Activated CD8-positive, alpha-beta T cell treated with anti-CD3 and anti-CD28 coated beads for 36 hours (primary cell): ENCODE data around the gene RANBP6. TPM values are rescaled to one million over a fixed set of nuclear protein-coding genes. Genes with fewer than 3 reads are reported as not detected.

ENCODE experiments used
- ATAC-seq: fragments of 200-7000 bp; cut with Tn5 transposase; one replicate; pipeline ENCODE4 v1.10.0; 2021; ENCODE audit warnings: mild to moderate bottlenecking, moderate library complexity
- CTCF ChIA-PET: fragments of 350-600 bp; sonication (Branson Sonifier 250); formaldehyde crosslinking; loops from one replicate; lab custom pipeline; 2021; ENCODE audit warnings: antibody characterized with exemption; lab: Charles Lee
- POLR2A ChIA-PET: fragments of 350-600 bp; sonication (Branson Sonifier 250); formaldehyde crosslinking; loops from one replicate; lab custom pipeline; 2021; ENCODE audit warnings: antibody characterized with exemption; lab: Charles Lee
- DNase-seq: peaks from one replicate; pipeline ENCODE4 v3.0.0-alpha.2; 2020
- H3K27ac Mint-ChIP-seq: one replicate; pipeline ENCODE4 v1.8.0; 2021; ENCODE audit warnings: mild to moderate bottlenecking, mixed read lengths
- H3K27me3 Mint-ChIP-seq: one replicate; pipeline ENCODE4 v1.8.0; 2021; ENCODE audit warnings: mixed read lengths
- H3K36me3 Mint-ChIP-seq: one replicate; pipeline ENCODE4 v1.8.0; 2021; ENCODE audit warnings: low read depth, mixed read lengths
- H3K4me1 Mint-ChIP-seq: one replicate; pipeline ENCODE4 v1.8.0; 2021; ENCODE audit warnings: low read depth, mixed read lengths
- H3K4me3 Mint-ChIP-seq: one replicate; pipeline ENCODE4 v1.8.0; 2021; ENCODE audit warnings: mild to moderate bottlenecking, moderate library complexity, mixed read lengths
- H3K9me3 Mint-ChIP-seq: one replicate; pipeline ENCODE4 v1.8.0; 2021; ENCODE audit warnings: mixed read lengths
- CTCF ChIP-seq: fragments of 200-600 bp; IDR thresholded peaks from one replicate; pipeline ENCODE4 v1.8.0; 2022; ENCODE audit warnings: antibody characterized with exemption, mild to moderate bottlenecking
- intact Hi-C: fragments of 100-400 bp; cut with micrococcal nuclease; formaldehyde crosslinking; loops from one replicate; pipeline ENCODE4 v1.10.0; 2022
- total RNA-seq, 2 experiments: library from RNA; stranded (reverse); gene quantifications; one replicate each; pipeline ENCODE4 v1.2.3, GENCODE V29; 2021

Gene RANBP6
- total RNA-seq, 2 experiments from 2014 or later: 16.2 to 17.1 TPM

- no peak overlapping the region for H3K27ac Mint-ChIP-seq
- CTCF ChIA-PET: interaction anchor here (1.8 kb wide), 1 partner anchor 108 kb away, joined by 5 read pairs; no protein-coding TSS in a partner anchor
- H3K36me3 Mint-ChIP-seq: peaks cover 2% of the 10 kb centered on the region
- intact Hi-C loops: no loop called here
- no peak for TF ChIP-seq CTCF
- DNase-seq: no peak
- H3K9me3 Mint-ChIP-seq: no peaks in the 10 kb centered on the region
- peaks cover 37% of the 10 kb centered on the region for H3K4me1 Mint-ChIP-seq
- POLR2A ChIA-PET: interaction anchor here (1.3 to 1.7 kb wide), 2 partner anchors 14 to 21 kb away, joined by 5 read pairs; partner anchors contain the start of gene RANBP6
- no peaks in the 10 kb centered on the region for H3K27me3 Mint-ChIP-seq
- no peak overlapping the region for H3K4me3 Mint-ChIP-seq
- no peak for ATAC-seq
These were observed 20.9 kb downstream of the RANBP6 start for GRCh38 chr9:5994493-5994892.

- no peak overlapping the region for H3K4me3 Mint-ChIP-seq
- CTCF ChIA-PET: interaction anchor here (1.0 to 2.2 kb wide), 4 partner anchors 11 to 66 kb away, joined by 3 to 6 read pairs (median 5); no protein-coding TSS in a partner anchor
- DNase-seq (no peak), ATAC-seq (no peak)
- no peaks in the 10 kb centered on the region for H3K27me3 Mint-ChIP-seq
- H3K9me3 Mint-ChIP-seq: no peaks in the 10 kb centered on the region
- peaks cover 15% of the 10 kb centered on the region for H3K36me3 Mint-ChIP-seq
- peaks cover 9% of the 10 kb centered on the region for H3K4me1 Mint-ChIP-seq
- H3K27ac Mint-ChIP-seq: no peak overlapping the region
- POLR2A ChIA-PET: no interaction called here
- TF ChIP-seq CTCF: no peak
- intact Hi-C loops: no loop called here
These were observed 27.2 kb downstream of the RANBP6 start for GRCh38 chr9:5988265-5988664.

- CTCF ChIA-PET: interaction anchor here (1.2 kb wide), 1 partner anchor 97 kb away, joined by 3 read pairs; no protein-coding TSS in a partner anchor
- H3K27me3 Mint-ChIP-seq: no peaks in the 10 kb centered on the region
- no peak overlapping the region for H3K4me3 Mint-ChIP-seq
- no peak for DNase-seq
- peaks cover 19% of the 10 kb centered on the region for H3K36me3 Mint-ChIP-seq
- H3K4me1 Mint-ChIP-seq: peaks cover 9% of the 10 kb centered on the region
- TF ChIP-seq CTCF: no peak
- no peak for ATAC-seq
- intact Hi-C loops: no loop called here
- no peaks in the 10 kb centered on the region for H3K9me3 Mint-ChIP-seq
- no peak overlapping the region for H3K27ac Mint-ChIP-seq
- POLR2A ChIA-PET: interaction anchor here (0.6 to 1.0 kb wide), 2 partner anchors 24 to 41 kb away, joined by 3 read pairs; no protein-coding TSS in a partner anchor
These were observed 32.4 kb downstream of the RANBP6 start for GRCh38 chr9:5983042-5983441.

GRCh38 chr9:5982317-5982716 is 33.1 kb downstream of the RANBP6 start:
- Mint-ChIP-seq H3K27me3 (no peaks in the 10 kb centered on the region), H3K4me3 (no peak overlapping the region), H3K9me3 (no peaks in the 10 kb centered on the region), H3K36me3 (peaks cover 19% of the 10 kb centered on the region), H3K4me1 (peaks cover 9% of the 10 kb centered on the region), H3K27ac (no peak overlapping the region)
- DNase-seq: no peak
- ATAC-seq: no peak
- TF ChIP-seq CTCF: no peak
- intact Hi-C loops: no loop called here
- ChIA-PET POLR2A (interaction anchor here (1.0 kb wide), 1 partner anchor 23 kb away, joined by 3 read pairs; no protein-coding TSS in a partner anchor), CTCF (interaction anchor here (1.0 to 1.2 kb wide), 2 partner anchors 20 to 96 kb away, joined by 3 to 4 read pairs; no protein-coding TSS in a partner anchor)

GRCh38 chr9:5978523-5978922 is 36.9 kb downstream of the RANBP6 start:
- no peaks in the 10 kb centered on the region for H3K9me3 Mint-ChIP-seq
- no peak for TF ChIP-seq CTCF

More at GRCh38 chr9:5978523-5978922, 36.9 kb downstream of the RANBP6 start:
- no peak overlapping the region for H3K4me3 Mint-ChIP-seq
- no peaks in the 10 kb centered on the region for H3K27me3 Mint-ChIP-seq
- peak overlapping the region; percentile 39 for H3K27ac Mint-ChIP-seq
- CTCF ChIA-PET: interaction anchor here (0.9 to 1.6 kb wide), 3 partner anchors 14 to 99 kb away, joined by 3 to 5 read pairs (median 3); no protein-coding TSS in a partner anchor
- H3K36me3 Mint-ChIP-seq: peaks cover 31% of the 10 kb centered on the region
- H3K4me1 Mint-ChIP-seq: peaks cover 15% of the 10 kb centered on the region
- no peak for ATAC-seq
- intact Hi-C loops: no loop called here
- no peak for DNase-seq
- POLR2A ChIA-PET: no interaction called here
